Measurements from ENCODE around the gene POU3F1.

DNA sequence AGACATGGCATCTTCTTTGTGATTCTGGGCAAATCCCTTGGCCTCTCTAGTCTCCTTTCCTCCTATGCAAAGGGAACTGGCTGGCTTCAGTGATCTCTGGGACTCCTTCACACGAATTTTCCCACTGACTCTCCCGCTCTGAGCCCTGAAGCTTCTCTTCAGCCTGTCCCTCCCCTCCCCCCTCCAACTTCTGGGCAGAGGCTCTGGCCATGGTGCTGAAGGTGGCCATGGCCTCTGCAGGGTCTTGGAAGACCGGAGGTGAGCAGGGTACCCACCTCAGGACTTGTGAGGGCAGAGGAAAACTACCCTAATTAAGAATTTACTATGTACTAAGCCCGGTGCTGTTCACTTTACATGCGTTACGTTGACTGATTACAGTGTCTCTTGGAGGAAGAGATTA lies 29.4 kb upstream of the POU3F1 start:
- TF ChIP-seq ZNF768 (tag by site-specific recombination; IDR thresholded peaks at IDR 0.05) = no peak
- no peak for TF ChIP-seq CTCF (tag by site-specific recombination; IDR thresholded peaks at IDR 0.05)
- no peak for TF ChIP-seq ZNF624 (tag by site-specific recombination; IDR thresholded peaks at IDR 0.05)
- TF ChIP-seq ZNF707 (tag by site-specific recombination; IDR thresholded peaks at IDR 0.05) = no peak
